22Rv1 (cell line): ENCODE measurements around the gene RAB24.

Experiments used
- ZFX ChIP-seq: fragments of 450-650 bp; IDR thresholded peaks from 2 replicates; pipeline ENCODE4 v1.6.1; 2017; ENCODE audit warnings: antibody characterized with exemption, borderline replicate concordance
- TF ChIP-seq, protein P1 (sequence below): fragments of 450-650 bp; IDR thresholded peaks from 2 replicates; pipeline ENCODE4 v1.5.1; 2017; ENCODE audit warnings: mild to moderate bottlenecking

DNA sequence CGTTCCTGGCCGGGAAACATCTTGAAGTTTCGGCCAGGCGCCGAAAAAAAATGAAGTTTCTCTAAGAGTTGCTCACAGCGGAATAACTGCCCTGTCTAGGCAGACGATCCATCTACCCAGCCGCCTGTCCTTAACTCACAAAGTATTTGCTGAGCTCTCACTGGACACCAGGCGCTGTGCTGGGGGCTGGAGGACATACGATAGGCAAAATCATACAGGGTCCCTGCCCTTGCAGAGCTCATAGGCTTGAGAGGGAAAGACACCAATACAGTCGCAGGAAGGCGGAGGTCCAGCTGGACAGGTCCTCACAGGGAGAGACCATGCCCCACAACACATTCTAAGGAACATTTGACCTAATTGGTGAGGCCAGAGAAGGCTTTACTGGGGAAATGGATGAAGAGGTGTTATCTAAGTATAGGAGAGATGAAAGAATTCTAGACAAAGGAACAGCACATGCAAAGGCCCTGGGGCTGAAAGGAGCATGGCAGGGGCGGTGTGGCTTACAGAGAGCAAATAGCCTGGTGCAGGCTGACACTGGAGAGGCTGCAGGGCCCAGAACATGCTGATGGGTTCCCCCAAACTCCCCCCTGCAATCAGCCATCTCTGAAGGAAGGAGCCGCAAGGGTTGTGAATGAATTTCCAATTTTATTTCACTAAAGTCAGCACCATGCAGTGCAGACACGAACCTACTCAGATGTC lies 10.2 kb upstream of the RAB24 start:
- TF ChIP-seq, protein P1, sequence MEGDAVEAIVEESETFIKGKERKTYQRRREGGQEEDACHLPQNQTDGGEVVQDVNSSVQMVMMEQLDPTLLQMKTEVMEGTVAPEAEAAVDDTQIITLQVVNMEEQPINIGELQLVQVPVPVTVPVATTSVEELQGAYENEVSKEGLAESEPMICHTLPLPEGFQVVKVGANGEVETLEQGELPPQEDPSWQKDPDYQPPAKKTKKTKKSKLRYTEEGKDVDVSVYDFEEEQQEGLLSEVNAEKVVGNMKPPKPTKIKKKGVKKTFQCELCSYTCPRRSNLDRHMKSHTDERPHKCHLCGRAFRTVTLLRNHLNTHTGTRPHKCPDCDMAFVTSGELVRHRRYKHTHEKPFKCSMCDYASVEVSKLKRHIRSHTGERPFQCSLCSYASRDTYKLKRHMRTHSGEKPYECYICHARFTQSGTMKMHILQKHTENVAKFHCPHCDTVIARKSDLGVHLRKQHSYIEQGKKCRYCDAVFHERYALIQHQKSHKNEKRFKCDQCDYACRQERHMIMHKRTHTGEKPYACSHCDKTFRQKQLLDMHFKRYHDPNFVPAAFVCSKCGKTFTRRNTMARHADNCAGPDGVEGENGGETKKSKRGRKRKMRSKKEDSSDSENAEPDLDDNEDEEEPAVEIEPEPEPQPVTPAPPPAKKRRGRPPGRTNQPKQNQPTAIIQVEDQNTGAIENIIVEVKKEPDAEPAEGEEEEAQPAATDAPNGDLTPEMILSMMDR, result no peak
- no peak for TF ChIP-seq ZFX
